BE2C (cell line): ENCODE measurements around the gene HIVEP2.

Source experiments
- DNase-seq: peaks from one replicate; pipeline ENCODE4 v3.0.0-alpha.2; 2020
- H3K27me3 ChIP-seq: fragments of 250-450 bp; sonication (Bioruptor Pico); 2 replicates; pipeline ENCODE4 v1.5.1; 2020; ENCODE audit warnings: mild to moderate bottlenecking
- H3K36me3 ChIP-seq: fragments of 250-450 bp; sonication (Bioruptor Pico); 2 replicates; pipeline ENCODE4 v1.5.1; 2020; ENCODE audit warnings: mild to moderate bottlenecking
- H3K4me1 ChIP-seq: fragments of 250-450 bp; sonication (Bioruptor Pico); 2 replicates; pipeline ENCODE4 v1.5.1; 2020
- H3K4me3 ChIP-seq: 2 replicates; pipeline ENCODE4 v1.5.1; 2011; ENCODE audit warnings: low read depth, low read length
- H3K9me3 ChIP-seq: fragments of 250-450 bp; sonication (Bioruptor Pico); 2 replicates; pipeline ENCODE4 v1.5.1; 2020
- TF ChIP-seq, protein P1 (sequence below): IDR thresholded peaks from 2 replicates; pipeline ENCODE4 v1.5.1; 2012; ENCODE audit warnings: mild to moderate bottlenecking, low read depth, low read length

HIVEP2 gene

DNA sequence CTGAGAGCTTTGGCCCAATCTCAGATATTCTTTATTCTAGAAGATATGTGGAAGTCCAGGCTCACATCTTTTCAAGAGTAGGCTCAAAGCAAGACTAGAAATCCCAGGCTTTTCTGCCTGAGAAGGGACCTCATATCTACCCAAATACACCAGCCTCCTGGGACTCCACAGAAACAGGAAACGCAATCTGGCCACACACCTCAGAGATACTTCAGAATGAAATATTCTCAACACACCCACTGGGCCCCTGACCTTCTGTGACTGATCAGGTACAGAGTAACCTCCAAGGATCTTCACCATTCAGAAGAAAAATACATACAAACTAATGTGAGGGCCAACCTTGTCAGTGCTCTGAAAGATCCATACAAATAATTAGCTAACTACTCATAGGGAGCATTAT is 183.2 kb downstream of the HIVEP2 start:
- no peak for DNase-seq

DNA sequence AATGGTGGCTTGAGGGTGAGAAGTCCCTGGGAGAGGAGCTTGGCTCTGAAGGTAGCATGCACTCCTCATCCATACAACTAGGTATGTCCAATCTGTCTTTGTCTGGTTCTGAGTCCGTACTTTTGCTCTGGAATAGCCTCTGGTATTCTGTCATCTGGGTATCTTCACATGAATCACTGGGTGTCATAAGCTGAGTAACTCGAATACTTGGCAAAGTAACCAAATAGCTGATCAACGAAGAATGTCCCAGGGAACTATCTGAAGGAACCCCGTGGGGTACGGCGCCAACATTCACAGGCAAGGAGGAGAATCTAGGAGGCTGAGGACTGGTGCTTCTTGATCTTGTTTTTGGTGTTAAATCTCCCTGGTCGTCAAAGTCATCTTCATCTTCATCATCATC is 184.8 kb downstream of the HIVEP2 start:
- Histone ChIP-seq H3K9me3 (no peaks in the 10 kb centered on the region), H3K36me3 (no peaks in the 10 kb centered on the region), H3K4me3 (no peak overlapping the region), H3K4me1 (no peaks in the 10 kb centered on the region), H3K27me3 (no peaks in the 10 kb centered on the region)
- TF ChIP-seq, protein P1, sequence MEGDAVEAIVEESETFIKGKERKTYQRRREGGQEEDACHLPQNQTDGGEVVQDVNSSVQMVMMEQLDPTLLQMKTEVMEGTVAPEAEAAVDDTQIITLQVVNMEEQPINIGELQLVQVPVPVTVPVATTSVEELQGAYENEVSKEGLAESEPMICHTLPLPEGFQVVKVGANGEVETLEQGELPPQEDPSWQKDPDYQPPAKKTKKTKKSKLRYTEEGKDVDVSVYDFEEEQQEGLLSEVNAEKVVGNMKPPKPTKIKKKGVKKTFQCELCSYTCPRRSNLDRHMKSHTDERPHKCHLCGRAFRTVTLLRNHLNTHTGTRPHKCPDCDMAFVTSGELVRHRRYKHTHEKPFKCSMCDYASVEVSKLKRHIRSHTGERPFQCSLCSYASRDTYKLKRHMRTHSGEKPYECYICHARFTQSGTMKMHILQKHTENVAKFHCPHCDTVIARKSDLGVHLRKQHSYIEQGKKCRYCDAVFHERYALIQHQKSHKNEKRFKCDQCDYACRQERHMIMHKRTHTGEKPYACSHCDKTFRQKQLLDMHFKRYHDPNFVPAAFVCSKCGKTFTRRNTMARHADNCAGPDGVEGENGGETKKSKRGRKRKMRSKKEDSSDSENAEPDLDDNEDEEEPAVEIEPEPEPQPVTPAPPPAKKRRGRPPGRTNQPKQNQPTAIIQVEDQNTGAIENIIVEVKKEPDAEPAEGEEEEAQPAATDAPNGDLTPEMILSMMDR, result no peak
- DNase-seq, result no peak

More for the DNA sequence above, 183.2 kb downstream of the HIVEP2 start:
- Histone ChIP-seq H3K36me3 (no peaks in the 10 kb centered on the region), H3K27me3 (peaks cover 3% of the 10 kb centered on the region; the same call in 1 of the 2 replicates), H3K4me1 (no peaks in the 10 kb centered on the region), H3K4me3 (no peak overlapping the region), H3K9me3 (no peaks in the 10 kb centered on the region)
- TF ChIP-seq, protein P1, result no peak

DNA sequence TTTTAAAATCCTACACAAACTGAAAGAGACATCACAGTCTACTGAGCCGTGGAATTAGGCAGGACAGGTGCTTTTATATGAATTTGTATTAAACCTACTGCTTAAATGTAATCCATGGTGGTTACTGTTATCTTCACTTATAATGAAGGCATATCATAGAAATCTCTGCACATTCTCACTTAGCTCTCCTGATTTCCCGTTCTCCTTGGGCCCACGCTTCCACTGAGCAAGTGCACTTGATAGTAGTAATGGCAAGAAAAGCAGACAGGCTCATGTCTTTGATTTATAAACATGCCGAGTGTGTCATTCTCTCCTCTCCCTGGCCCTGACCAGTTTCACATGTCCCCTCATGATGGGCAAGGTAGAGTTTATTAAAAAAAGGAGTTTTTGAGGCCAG is 186.3 kb downstream of the HIVEP2 start:
- TF ChIP-seq, protein P1, result no peak
- H3K27me3 ChIP-seq, result no peaks in the 10 kb centered on the region
- no peak overlapping the region for H3K4me3 ChIP-seq
- H3K4me1 ChIP-seq, result no peaks in the 10 kb centered on the region
- no peaks in the 10 kb centered on the region for H3K36me3 ChIP-seq
- no peaks in the 10 kb centered on the region for H3K9me3 ChIP-seq
- DNase-seq, result no peak

DNA sequence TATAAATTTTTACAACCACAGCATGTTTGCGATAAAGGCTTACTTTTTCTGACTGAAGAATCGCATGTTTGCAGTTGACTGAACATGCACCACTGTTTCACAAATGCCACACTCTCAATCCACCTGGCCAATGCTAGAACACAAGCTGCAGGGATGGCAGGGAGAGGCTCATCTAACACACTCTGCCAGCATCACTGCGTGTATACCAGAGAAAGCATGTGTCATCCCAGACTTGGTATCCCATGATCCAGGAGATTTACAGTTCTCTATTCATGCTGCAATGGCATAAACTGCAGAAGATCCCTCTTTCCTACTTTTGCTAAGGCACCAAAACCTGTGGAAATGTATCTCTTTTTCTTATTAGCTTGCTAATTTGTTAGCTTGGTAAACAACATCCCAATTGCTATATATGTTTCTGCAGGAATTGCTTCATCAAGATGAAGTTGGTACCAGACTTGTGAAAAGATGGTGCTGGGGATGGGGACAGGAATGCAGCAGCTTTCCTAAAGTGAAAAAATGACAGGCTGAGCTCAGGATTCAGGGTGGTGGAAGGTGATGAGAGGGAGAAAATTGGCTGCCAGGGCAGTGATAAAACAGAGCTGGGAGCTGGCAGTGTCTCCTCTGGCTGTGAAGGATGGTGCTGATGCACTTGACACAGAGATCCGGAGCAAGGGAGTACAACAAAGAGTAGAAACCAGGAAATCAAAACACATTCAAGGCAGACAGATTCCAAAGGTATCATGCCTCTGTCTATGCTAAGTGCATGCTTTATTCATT is 186.9 kb downstream of the HIVEP2 start:
- no peak for DNase-seq
- H3K4me1 ChIP-seq, result no peaks in the 10 kb centered on the region
- H3K36me3 ChIP-seq, result no peaks in the 10 kb centered on the region
- TF ChIP-seq, protein P1, result no peak
- H3K27me3 ChIP-seq, result no peaks in the 10 kb centered on the region
- no peak overlapping the region for H3K4me3 ChIP-seq
- H3K9me3 ChIP-seq, result no peaks in the 10 kb centered on the region

DNA sequence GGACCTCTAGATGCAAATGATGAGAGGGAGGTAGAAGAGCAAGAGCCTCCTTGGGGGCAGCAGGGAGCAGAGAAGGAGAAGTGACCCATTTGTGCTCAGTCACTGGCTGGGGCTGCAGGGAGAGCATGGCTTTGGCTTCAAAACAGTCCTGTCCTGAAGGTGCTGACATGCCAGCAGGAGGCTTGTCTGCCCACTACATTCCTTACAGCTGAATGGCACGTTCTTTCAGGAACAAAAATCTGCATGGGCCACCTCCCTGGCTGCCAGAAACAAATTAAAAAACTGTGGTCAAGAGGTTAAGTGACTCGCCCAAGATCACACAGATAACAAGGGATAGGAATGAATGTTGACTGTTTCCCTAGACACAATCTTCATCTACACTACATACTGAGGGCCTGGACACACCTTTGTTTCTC is 188.8 kb downstream of the HIVEP2 start:
- H3K4me1 ChIP-seq, result no peaks in the 10 kb centered on the region
- TF ChIP-seq, protein P1, result no peak
- no peaks in the 10 kb centered on the region for H3K27me3 ChIP-seq
- DNase-seq, result no peak
- no peak overlapping the region for H3K4me3 ChIP-seq
- no peaks in the 10 kb centered on the region for H3K9me3 ChIP-seq
- no peaks in the 10 kb centered on the region for H3K36me3 ChIP-seq

DNA sequence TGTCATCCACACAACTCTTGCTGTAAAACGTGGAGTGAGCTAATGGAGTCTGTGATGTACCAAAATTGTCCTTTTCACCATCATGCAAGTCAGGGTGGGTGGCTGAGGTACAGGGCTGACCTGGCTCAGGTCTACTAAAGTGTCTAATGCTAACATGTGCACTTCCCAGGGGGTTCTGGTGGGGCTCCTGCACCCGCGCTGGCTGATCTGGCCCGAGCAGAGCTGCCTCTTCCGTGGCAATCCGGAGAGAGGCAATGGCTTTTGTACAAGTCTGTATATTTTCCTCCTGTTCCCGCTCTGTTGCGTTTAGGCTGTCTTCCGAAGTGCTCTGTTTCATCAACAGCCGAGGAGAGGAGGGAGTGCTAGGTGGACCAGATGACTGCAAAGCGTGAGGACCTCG is 191.8 kb downstream of the HIVEP2 start:
- Histone ChIP-seq H3K4me1 (no peaks in the 10 kb centered on the region), H3K9me3 (no peaks in the 10 kb centered on the region), H3K36me3 (no peaks in the 10 kb centered on the region), H3K27me3 (no peaks in the 10 kb centered on the region), H3K4me3 (no peak overlapping the region)
- TF ChIP-seq, protein P1, result no peak
- DNase-seq, result no peak
